Measurements from ENCODE around the gene TULP4.

Gene TULP4

GRCh38 chr6:158543606-158544185 is 231.4 kb downstream of the TULP4 start:
- ChIA-PET CTCF (interaction anchor here (1.1 to 1.3 kb wide), 3 partner anchors 9 to 21 kb away, joined by 3 to 9 read pairs (median 4); no protein-coding TSS in a partner anchor), POLR2A (no interaction called here)
- no peak for DNase-seq (ENCODE audit: extremely low spot score)
- no peak for TF ChIP-seq CTCF (IDR thresholded peaks at IDR 0.05; ENCODE audit: control extremely low read depth, extremely low read depth, low read depth, missing control alignments)

DNA sequence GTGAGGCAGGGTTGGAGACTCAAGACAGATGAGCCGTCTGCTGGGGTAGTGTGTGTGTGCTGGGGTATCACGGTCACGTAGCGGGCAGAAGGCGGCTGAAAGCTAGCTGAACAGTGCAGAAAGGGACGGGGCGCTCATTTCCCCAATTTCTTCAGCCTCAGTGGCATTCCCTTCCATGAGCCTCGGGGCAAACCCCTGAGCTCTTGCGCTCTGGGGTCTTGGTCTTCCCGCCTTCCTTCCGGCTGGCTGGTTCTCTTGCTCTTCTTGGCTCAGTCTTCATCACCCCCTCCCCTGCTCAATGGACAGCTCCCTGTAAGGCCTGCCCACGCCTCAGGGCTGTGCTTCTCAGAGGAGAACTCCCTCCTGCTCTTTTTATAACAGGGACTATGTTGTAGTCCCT is 232.2 kb downstream of the TULP4 start:
- CTCF ChIA-PET, result interaction anchor here (1.2 kb wide), 1 partner anchor 20 kb away, joined by 3 read pairs; no protein-coding TSS in a partner anchor
- TF ChIP-seq CTCF (IDR thresholded peaks at IDR 0.05; ENCODE audit: control extremely low read depth, extremely low read depth, low read depth, missing control alignments), result no peak
- POLR2A ChIA-PET, result no interaction called here
- DNase-seq (ENCODE audit: extremely low spot score), result no peak

- ChIA-PET POLR2A (no interaction called here), CTCF (interaction anchor here (1.8 kb wide), 1 partner anchor 13 kb away, joined by 4 read pairs; no protein-coding TSS in a partner anchor)
- no peak for DNase-seq (ENCODE audit: extremely low spot score)
- no peak for TF ChIP-seq CTCF (IDR thresholded peaks at IDR 0.05; ENCODE audit: control extremely low read depth, extremely low read depth, low read depth, missing control alignments)
These were observed 233.0 kb downstream of the TULP4 start for GRCh38 chr6:158545043-158545966.

GRCh38 chr6:158548418-158549161 is 236.3 kb downstream of the TULP4 start:
- DNase-seq (ENCODE audit: extremely low spot score), result no peak
- ChIA-PET POLR2A (no interaction called here), CTCF (interaction anchor here (1.4 kb wide), 1 partner anchor 340 kb away, joined by 3 read pairs; no protein-coding TSS in a partner anchor)
- no peak for TF ChIP-seq CTCF (IDR thresholded peaks at IDR 0.05; ENCODE audit: control extremely low read depth, extremely low read depth, low read depth, missing control alignments)

GRCh38 chr6:158552055-158552795 is 240.0 kb downstream of the TULP4 start:
- ChIA-PET CTCF (interaction anchor here (1.1 to 2.5 kb wide), 6 partner anchors 7 to 338 kb away, joined by 3 to 11 read pairs (median 7); partner anchors contain the start of gene TMEM181), POLR2A (no interaction called here)
- TF ChIP-seq CTCF (IDR thresholded peaks at IDR 0.05; ENCODE audit: control extremely low read depth, extremely low read depth, low read depth, missing control alignments), result no peak
- DNase-seq (ENCODE audit: extremely low spot score), result no peak

Measured in GM10248 (cell line).